ENCODE measurements around the gene CDK16. TPM values are rescaled to one million over a fixed set of nuclear protein-coding genes. Genes with fewer than 3 reads are reported as not detected.

Gene CDK16
- total RNA-seq, 1 donor from 2014 or later = 63.5 TPM

- no peak for DNase-seq
Observed at GRCh38 chrX:47228550-47229270, 10.2 kb downstream of the CDK16 start.

- DNase-seq = no peak
Observed at GRCh38 chrX:47229427-47229826, 10.9 kb downstream of the CDK16 start.

GRCh38 chrX:47230136-47230868 is 11.8 kb downstream of the CDK16 start:
- no peak for DNase-seq

GRCh38 chrX:47231167-47231566 is 12.7 kb downstream of the CDK16 start:
- no peak for DNase-seq

- no peak for DNase-seq
Observed at GRCh38 chrX:47232197-47232802, 13.8 kb downstream of the CDK16 start.

GRCh38 chrX:47232803-47233332 is 14.4 kb downstream of the CDK16 start, which contains the start of gene USP11:
Gene USP11, plus strand, starts transcription at chrX:47233009. Its CDS starts 35 bp downstream, at chrX:47233044.
- peak; percentile 33 for DNase-seq

- peak; percentile 92 for DNase-seq
Observed at GRCh38 chrX:47233333-47234113, 15.0 kb downstream of the CDK16 start.

- no peak for DNase-seq
Observed at GRCh38 chrX:47234583-47234982, 16.1 kb downstream of the CDK16 start.

GRCh38 chrX:47235691-47236103 is 17.2 kb downstream of the CDK16 start:
- no peak for DNase-seq

- no peak for DNase-seq
Observed at GRCh38 chrX:47239199-47239598, 20.7 kb downstream of the CDK16 start.

GRCh38 chrX:47239898-47240545 is 21.5 kb downstream of the CDK16 start:
- DNase-seq = no peak

- no peak for DNase-seq
Observed at GRCh38 chrX:47240619-47241018, 22.1 kb downstream of the CDK16 start.

- DNase-seq = no peak
Observed at GRCh38 chrX:47241201-47242011, 22.9 kb downstream of the CDK16 start.

GRCh38 chrX:47242321-47242720 is 23.8 kb downstream of the CDK16 start:
- DNase-seq = no peak

GRCh38 chrX:47243351-47243750 is 24.9 kb downstream of the CDK16 start:
- no peak for DNase-seq

- no peak for DNase-seq
Observed at GRCh38 chrX:47244676-47245075, 26.2 kb downstream of the CDK16 start.

GRCh38 chrX:47245156-47245555 is 26.7 kb downstream of the CDK16 start:
- DNase-seq = no peak

GRCh38 chrX:47247206-47247998 is 28.9 kb downstream of the CDK16 start:
- no peak for DNase-seq

GRCh38 chrX:47247999-47248320 is 29.5 kb downstream of the CDK16 start:
- DNase-seq = no peak

GRCh38 chrX:47248576-47248975 is 30.1 kb downstream of the CDK16 start:
- no peak for DNase-seq

All from occipital lobe (tissue), 2 donors.